Omental fat pad (tissue), 4 donors: Measurements from ENCODE around the gene GRIP2. TPM values are rescaled to one million over a fixed set of nuclear protein-coding genes. Genes with fewer than 3 reads are reported as not detected.

ENCODE experiments used
- ATAC-seq: fragments of 150-250 bp; one replicate; pipeline ENCODE4 v1.9.1; 2016; ENCODE audit warnings: mild to moderate bottlenecking, moderate library complexity; ENCODE audit not compliant: low FRiP score
- DNase-seq: peaks from one replicate; pipeline ENCODE4 v3.0.0-alpha.2; 2019; ENCODE audit warnings: low spot score
- total RNA-seq, 4 donors: library from RNA; depleted of rRNA; stranded (reverse); fragments of >200 nt; gene quantifications; one replicate each; pipeline ENCODE4 v1.1.0, GENCODE V29; 2016
- TF ChIP-seq, protein P1 (sequence below), 3 donors: fragments of 450-650 bp; IDR thresholded peaks; one replicate each; pipeline ENCODE4 v1.5.1; 2016 to 2017; ENCODE audit warnings: antibody characterized with exemption in 3 of 3, mild to moderate bottlenecking in 3 of 3, moderate library complexity in 2 of 3

The GRIP2 gene
- total RNA-seq, 4 donors from 2014 or later: 0.69 to 2.6 (median 1.2) TPM

- no peak for DNase-seq
- no peak for ATAC-seq
- TF ChIP-seq, protein P1, sequence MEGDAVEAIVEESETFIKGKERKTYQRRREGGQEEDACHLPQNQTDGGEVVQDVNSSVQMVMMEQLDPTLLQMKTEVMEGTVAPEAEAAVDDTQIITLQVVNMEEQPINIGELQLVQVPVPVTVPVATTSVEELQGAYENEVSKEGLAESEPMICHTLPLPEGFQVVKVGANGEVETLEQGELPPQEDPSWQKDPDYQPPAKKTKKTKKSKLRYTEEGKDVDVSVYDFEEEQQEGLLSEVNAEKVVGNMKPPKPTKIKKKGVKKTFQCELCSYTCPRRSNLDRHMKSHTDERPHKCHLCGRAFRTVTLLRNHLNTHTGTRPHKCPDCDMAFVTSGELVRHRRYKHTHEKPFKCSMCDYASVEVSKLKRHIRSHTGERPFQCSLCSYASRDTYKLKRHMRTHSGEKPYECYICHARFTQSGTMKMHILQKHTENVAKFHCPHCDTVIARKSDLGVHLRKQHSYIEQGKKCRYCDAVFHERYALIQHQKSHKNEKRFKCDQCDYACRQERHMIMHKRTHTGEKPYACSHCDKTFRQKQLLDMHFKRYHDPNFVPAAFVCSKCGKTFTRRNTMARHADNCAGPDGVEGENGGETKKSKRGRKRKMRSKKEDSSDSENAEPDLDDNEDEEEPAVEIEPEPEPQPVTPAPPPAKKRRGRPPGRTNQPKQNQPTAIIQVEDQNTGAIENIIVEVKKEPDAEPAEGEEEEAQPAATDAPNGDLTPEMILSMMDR (IDR thresholded peaks at IDR 0.05): no peak
Observed at GRCh38 chr3:14502472-14502871, 37.7 kb downstream of the GRIP2 start.

DNA sequence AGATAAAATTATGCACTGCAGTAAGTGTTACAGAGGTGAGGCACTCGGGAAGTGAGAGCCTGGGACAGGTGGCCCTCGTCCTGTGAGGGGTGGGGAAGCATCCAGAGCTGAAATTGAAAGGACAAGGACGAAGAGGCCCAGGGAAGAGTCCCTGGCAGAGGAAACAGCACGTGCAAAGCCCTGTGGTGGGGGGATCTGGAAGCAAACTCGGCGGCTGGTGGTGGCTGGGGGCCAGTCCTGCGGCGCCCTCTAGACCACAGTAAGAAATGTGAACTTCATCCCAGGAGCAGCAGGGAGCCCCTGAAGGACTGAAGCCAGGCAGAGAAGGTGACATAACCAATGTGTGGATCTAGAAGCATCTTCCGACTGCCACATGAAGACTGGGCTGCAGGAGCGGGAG, 42.8 kb downstream of the GRIP2 start:
- DNase-seq (no peak), ATAC-seq (no peak)
- TF ChIP-seq, protein P1 (IDR thresholded peaks at IDR 0.05): no peak

GRCh38 chr3:14496351-14496750, 43.8 kb downstream of the GRIP2 start:
- DNase-seq (no peak), ATAC-seq (no peak)
- TF ChIP-seq, protein P1 (IDR thresholded peaks at IDR 0.05): no peak

DNA sequence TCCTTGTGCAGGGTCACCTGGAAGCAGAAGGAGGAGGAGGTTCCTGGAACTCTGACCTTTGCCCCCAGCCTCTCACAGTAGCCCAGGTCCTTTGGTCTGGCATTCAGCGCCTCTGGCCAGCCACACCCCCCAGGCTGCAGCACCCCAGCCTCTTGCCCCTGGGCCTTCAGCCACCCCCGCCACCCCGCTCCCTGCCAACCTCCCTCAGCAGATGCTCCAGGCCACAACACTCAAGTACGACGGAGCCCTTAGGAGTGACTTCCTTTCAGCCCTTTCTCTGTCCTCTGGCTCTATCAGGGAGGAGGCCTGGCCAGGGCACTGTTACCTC, 45.2 kb downstream of the GRIP2 start:
- TF ChIP-seq, protein P1 (IDR thresholded peaks at IDR 0.05): no peak
- no peak for ATAC-seq
- DNase-seq: no peak

DNA sequence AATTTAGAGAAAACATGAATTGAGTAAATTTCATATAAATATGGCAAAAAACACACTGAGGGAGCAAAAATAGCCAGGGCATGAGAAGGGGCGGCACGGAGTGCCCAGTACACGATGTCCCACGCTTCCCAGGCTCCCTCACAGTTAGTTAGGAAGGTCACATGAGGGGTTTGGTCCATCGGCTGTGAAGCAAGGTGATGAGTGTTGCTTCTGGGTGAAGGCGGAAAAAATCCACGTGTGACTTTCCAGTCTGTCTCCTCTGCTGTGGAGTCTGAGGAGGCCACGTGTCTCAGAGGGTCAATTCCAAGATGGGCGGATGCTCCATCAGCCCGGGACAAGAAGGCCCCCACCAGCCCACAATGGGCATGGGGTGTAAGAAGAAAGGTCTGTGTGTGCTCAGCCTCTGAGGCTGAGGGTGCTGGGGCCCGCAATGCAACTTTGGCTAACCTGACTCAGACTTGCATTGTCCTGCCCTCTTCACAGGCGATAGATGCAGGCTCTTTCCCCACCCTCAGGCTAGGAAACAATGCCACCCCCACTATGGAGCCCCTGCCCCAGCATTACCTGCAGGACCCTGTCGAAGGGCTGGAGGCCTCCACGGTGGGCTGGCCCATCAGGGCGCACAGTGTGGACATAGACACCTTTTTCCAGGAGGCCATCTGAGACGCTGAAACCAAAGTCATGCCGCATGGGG, 45.7 kb downstream of the GRIP2 start:
- DNase-seq (no peak), ATAC-seq (no peak)
- TF ChIP-seq, protein P1 (IDR thresholded peaks at IDR 0.05): no peak

- ATAC-seq: no peak
- TF ChIP-seq, protein P1 (IDR thresholded peaks at IDR 0.05): no peak
- DNase-seq: no peak
Observed at GRCh38 chr3:14492948-14493881, 46.9 kb downstream of the GRIP2 start.
